Brain microvascular endothelial cell (primary cell): ENCODE data around the gene RNPC3.
"Not testable (repeated sequence)": the region's sequence is repeated elsewhere in the genome, so short reads cannot be mapped to it uniquely, and the experiment has no call there.

Source experiments
- DNase-seq: peaks from one replicate; pipeline ENCODE4 v3.0.0-alpha.2; 2020
- H3K27ac ChIP-seq: fragments of 250-450 bp; sonication (Bioruptor Pico); 2 replicates; pipeline ENCODE4 v1.5.1; 2020; ENCODE audit warnings: mild to moderate bottlenecking, moderate library complexity
- H3K27me3 ChIP-seq: fragments of 250-450 bp; sonication (Bioruptor Pico); replicated peaks from 2 replicates; pipeline ENCODE4 v1.5.1; 2020; ENCODE audit warnings: mild to moderate bottlenecking
- H3K36me3 ChIP-seq: fragments of 250-450 bp; sonication (Bioruptor Pico); replicated peaks from 2 replicates; pipeline ENCODE4 v1.5.1; 2020; ENCODE audit warnings: mild to moderate bottlenecking
- H3K4me3 ChIP-seq: 2 replicates; pipeline ENCODE4 v1.5.1; 2011; ENCODE audit warnings: low read depth, mild to moderate bottlenecking, control low read depth, low read length, moderate library complexity
- CTCF ChIP-seq: IDR thresholded peaks from 2 replicates; pipeline ENCODE4 v1.5.1; 2011; ENCODE audit warnings: low read depth, mild to moderate bottlenecking, moderate library complexity, low read length, control low read depth, inconsistent platforms; ENCODE audit errors: missing control alignments
- in situ Hi-C: cut with HindIII; loops from 2 replicates; pipeline ENCODE4 v1.10.0; 2017; ENCODE audit warnings: low sequenced_read_pairs, low pct_ligation_motif_present

RNPC3 gene

GRCh38 chr1:103561643-103562395, 36.3 kb downstream of the RNPC3 start:
- in situ Hi-C loops: no loop called here
- Histone ChIP-seq H3K4me3 (no peak overlapping the region), H3K27ac (no peak overlapping the region), H3K27me3 (no peaks in the 10 kb centered on the region), H3K36me3 (no peaks in the 10 kb centered on the region)
- no peak for TF ChIP-seq CTCF
- no peak for DNase-seq

- no peaks in the 10 kb centered on the region for H3K27me3 ChIP-seq
- no peak for TF ChIP-seq CTCF
- H3K36me3 ChIP-seq: no peaks in the 10 kb centered on the region
- in situ Hi-C loops: no loop called here
- no peak overlapping the region for H3K4me3 ChIP-seq
- no peak overlapping the region for H3K27ac ChIP-seq
- no peak for DNase-seq
Measured at GRCh38 chr1:103563056-103563455, 37.6 kb downstream of the RNPC3 start.

- Histone ChIP-seq H3K4me3 (no peak overlapping the region), H3K36me3 (no peaks in the 10 kb centered on the region), H3K27me3 (no peaks in the 10 kb centered on the region), H3K27ac (no peak overlapping the region)
- in situ Hi-C loops: no loop called here
- DNase-seq: no peak
- TF ChIP-seq CTCF: no peak
Measured at GRCh38 chr1:103569493-103569892, 44.0 kb downstream of the RNPC3 start.

GRCh38 chr1:103571289-103571688, 45.8 kb downstream of the RNPC3 start, which contains the start of gene AMY2B:
TSS of gene AMY2B (plus strand) at chr1:103571589. CDS start at chr1:103571603, 14 bp downstream.
- in situ Hi-C loops, DNase-seq, H3K4me3 ChIP-seq, H3K27ac ChIP-seq, H3K36me3 ChIP-seq, H3K27me3 ChIP-seq: not testable (repeated sequence)

GRCh38 chr1:103576065-103576464, 50.6 kb downstream of the RNPC3 start:
- H3K4me3 ChIP-seq: no peak overlapping the region
- H3K36me3 ChIP-seq: no peaks in the 10 kb centered on the region
- no peak overlapping the region for H3K27ac ChIP-seq
- DNase-seq: no peak
- no peaks in the 10 kb centered on the region for H3K27me3 ChIP-seq
- TF ChIP-seq CTCF: no peak
- in situ Hi-C loops: no loop called here

GRCh38 chr1:103576784-103577183, 51.3 kb downstream of the RNPC3 start:
- H3K27me3 ChIP-seq, in situ Hi-C loops, H3K36me3 ChIP-seq, H3K4me3 ChIP-seq, DNase-seq, H3K27ac ChIP-seq: not testable (repeated sequence)

- no peak for TF ChIP-seq CTCF
- in situ Hi-C loops: no loop called here
- no peak for DNase-seq
Measured at GRCh38 chr1:103582464-103582863, 57.0 kb downstream of the RNPC3 start.

More at GRCh38 chr1:103582464-103582863, 57.0 kb downstream of the RNPC3 start:
- H3K27me3 ChIP-seq: no peaks in the 10 kb centered on the region
- H3K4me3 ChIP-seq: no peak overlapping the region
- no peaks in the 10 kb centered on the region for H3K36me3 ChIP-seq
- no peak overlapping the region for H3K27ac ChIP-seq
